ENCODE results near the gene RCL1.
"Not testable (repeated sequence)": the region's sequence is repeated elsewhere in the genome, so short reads cannot be mapped to it uniquely, and the experiment has no call there.

The RCL1 gene

GRCh38 chr9:4786599-4786998, 6.1 kb upstream of the RCL1 start:
- DNase-seq (ENCODE audit: low spot score) = no peak
- TF ChIP-seq CTCF (IDR thresholded peaks at IDR 0.05; ENCODE audit: extremely low read depth, missing control alignments) = no peak

- DNase-seq (ENCODE audit: low spot score) = no peak
- TF ChIP-seq CTCF (IDR thresholded peaks at IDR 0.05; ENCODE audit: extremely low read depth, missing control alignments) = no peak
Measured at GRCh38 chr9:4787876-4788275, 4.9 kb upstream of the RCL1 start.

DNA sequence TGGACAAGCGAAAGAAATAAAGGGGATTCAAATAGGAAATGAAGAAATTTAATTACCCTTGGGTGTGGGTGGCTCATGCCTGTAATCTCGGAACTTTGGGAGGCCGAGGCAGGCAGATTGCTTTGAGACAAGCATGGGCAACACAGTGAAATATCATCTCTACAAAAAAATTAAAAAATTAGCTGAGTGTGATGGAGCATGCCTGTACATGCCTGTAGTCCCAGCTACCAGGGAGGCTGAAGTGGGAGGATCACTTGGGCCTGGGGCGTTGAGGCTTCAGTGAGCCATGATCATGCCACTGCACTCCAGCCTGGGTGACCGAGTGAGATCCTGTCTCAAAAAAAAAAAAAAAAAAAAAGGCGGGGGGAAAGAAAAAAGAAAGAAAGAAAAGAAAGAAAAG, 4.0 kb upstream of the RCL1 start:
- TF ChIP-seq CTCF (IDR thresholded peaks at IDR 0.05; ENCODE audit: extremely low read depth, missing control alignments) = no peak
- DNase-seq (ENCODE audit: low spot score) = no peak

DNA sequence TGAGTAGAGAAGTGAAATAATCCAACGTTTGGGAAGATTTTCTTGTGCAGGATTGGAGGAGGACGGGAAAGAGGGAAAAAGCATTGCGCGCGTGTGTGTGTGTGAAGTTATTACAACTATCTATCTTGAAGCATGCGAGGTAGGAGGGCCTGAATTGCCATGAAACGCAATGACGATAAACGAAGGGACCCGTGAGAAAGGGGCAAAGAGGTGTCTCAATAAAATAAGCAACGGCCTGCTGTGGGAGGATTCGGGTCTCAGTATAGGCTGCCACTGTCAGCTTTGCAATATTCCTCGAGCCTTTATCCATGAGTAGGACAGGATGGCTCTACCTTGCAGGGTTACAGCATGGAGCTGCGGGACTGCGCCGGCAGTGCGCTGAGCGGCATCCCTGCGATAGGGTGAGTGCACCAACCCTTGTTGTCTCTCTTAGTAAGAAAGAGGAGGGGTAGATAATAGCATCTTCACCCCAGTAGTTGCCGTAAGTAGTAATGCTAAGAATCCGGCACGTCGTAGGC, 631 bp upstream of the RCL1 start:
- no peak for DNase-seq (ENCODE audit: low spot score)
- no peak for TF ChIP-seq CTCF (IDR thresholded peaks at IDR 0.05; ENCODE audit: extremely low read depth, missing control alignments)

DNA sequence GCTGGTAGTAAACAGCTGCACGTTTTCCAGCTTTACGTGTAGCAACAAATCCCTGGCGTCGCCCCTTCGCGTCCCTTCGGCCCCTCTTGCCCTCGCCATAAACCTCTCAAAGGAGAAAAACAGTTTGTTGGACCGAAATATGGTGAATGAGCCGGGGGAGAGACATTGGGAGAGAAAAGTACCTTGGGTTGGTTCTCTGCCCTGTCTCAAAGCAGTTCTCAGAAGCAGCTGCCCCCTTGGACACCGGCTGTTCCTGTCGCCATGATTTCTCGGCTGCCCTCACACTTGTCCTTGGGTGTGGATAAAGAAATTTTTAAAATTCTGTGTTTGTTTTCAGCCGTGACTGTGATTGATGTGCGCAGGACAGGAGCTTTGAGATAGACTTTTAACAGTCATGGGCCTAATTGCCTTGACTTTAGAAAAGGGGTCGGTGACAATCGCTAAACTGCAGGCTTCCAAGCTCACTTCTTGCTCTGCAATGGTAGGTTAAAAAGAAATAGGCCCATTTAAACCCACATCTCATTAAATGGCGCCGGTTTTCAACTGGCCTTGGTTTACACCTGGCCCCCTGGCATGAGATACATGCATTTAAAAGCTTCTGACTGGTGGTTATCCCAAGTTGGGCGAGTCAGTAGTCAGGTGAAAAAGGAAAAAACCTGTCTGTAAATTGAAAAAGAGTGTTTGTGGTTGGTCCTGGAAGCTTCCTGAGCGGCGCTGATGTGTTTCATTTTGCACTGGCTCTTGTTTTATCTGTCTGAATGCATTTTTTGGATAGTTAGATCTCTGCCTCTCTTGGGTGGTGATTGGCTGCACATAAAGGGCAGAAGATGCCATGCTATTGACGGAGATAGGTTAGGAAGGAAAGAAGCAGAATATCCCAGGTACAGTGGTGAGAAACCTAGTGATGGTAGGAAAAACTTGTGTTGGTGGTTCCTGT, 983 bp downstream of the RCL1 start:
- no peak for DNase-seq (ENCODE audit: low spot score)
- no peak for TF ChIP-seq CTCF (IDR thresholded peaks at IDR 0.05; ENCODE audit: extremely low read depth, missing control alignments)

- TF ChIP-seq CTCF (IDR thresholded peaks at IDR 0.05; ENCODE audit: extremely low read depth, missing control alignments) = no peak
Measured at GRCh38 chr9:4794691-4795090, 1.9 kb downstream of the RCL1 start.

GRCh38 chr9:4795108-4795507, 2.4 kb downstream of the RCL1 start:
- not testable (repeated sequence) for DNase-seq (ENCODE audit: low spot score)

More at GRCh38 chr9:4794691-4795090, 1.9 kb downstream of the RCL1 start:
- no peak for DNase-seq (ENCODE audit: low spot score)

Data from GM20000 (cell line).